ENCODE data around the gene NDUFS7. TPM values are rescaled to one million over a fixed set of nuclear protein-coding genes. Genes with fewer than 3 reads are reported as not detected.
"Not testable (repeated sequence)": the region's sequence is repeated elsewhere in the genome, so short reads cannot be mapped to it uniquely, and the experiment has no call there.

Gene NDUFS7
- total RNA-seq, 3 donors from 2014 or later (not counting 1 experiment from before 2014, with no cell fraction given): 60.8 to 67.9 (median 66.6) TPM

- H3K9me3 ChIP-seq (ENCODE audit: control insufficient read depth, insufficient read depth, low read length): no peaks in the 10 kb centered on the region
- Mint-ChIP-seq H3K9me3 (no peaks in the 10 kb centered on the region), H3K4me1 (peaks cover 36 to 37% of the 10 kb centered on the region in 2 donors), H3K36me3 (peaks cover 5% of the 10 kb centered on the region), H3K27me3 (ENCODE audit: low read depth in 2 of 2) (no peaks in the 10 kb centered on the region), H3K27ac (peak overlapping the region in 1 of 2 donors; percentile 6), H3K4me3 (no peak overlapping the region)
- no peak overlapping the region for H3K27ac ChIP-seq (ENCODE audit: low read length)
- peaks cover 38% of the 10 kb centered on the region for H3K4me1 ChIP-seq (ENCODE audit: control insufficient read depth, insufficient read depth, low read length)
- TF ChIP-seq CTCF (IDR thresholded peaks at IDR 0.05): no peak
- DNase-seq (no peak), ATAC-seq (no peak)
- H3K36me3 ChIP-seq (ENCODE audit: control insufficient read depth, insufficient read depth, low read length): peaks cover 61% of the 10 kb centered on the region
- no peaks in the 10 kb centered on the region for H3K27me3 ChIP-seq (ENCODE audit: control insufficient read depth, insufficient read depth, low read length)
- intact Hi-C loops (cut with micrococcal nuclease): no loop called here
- 97% methylated on average over 20 of the region's 21 CpGs for WGBS (ENCODE audit: insufficient coverage)
- H3K4me3 ChIP-seq (ENCODE audit: low read length): no peak overlapping the region
Observed at GRCh38 chr19:1418951-1419738, 35.4 kb downstream of the NDUFS7 start.

- H3K27ac ChIP-seq (ENCODE audit: low read length); DNase-seq; H3K36me3 Mint-ChIP-seq; H3K27ac Mint-ChIP-seq; H3K27me3 ChIP-seq (ENCODE audit: control insufficient read depth, insufficient read depth, low read length); H3K9me3 ChIP-seq (ENCODE audit: control insufficient read depth, insufficient read depth, low read length); H3K4me3 ChIP-seq (ENCODE audit: low read length); intact Hi-C loops (cut with micrococcal nuclease); H3K27me3 Mint-ChIP-seq (ENCODE audit: low read depth in 2 of 2); H3K9me3 Mint-ChIP-seq; ATAC-seq; H3K4me3 Mint-ChIP-seq: not testable (repeated sequence)
- peaks cover 32 to 34% of the 10 kb centered on the region in 2 donors for H3K4me1 Mint-ChIP-seq
- H3K36me3 ChIP-seq (ENCODE audit: control insufficient read depth, insufficient read depth, low read length): peaks cover 67% of the 10 kb centered on the region
- H3K4me1 ChIP-seq (ENCODE audit: control insufficient read depth, insufficient read depth, low read length): peaks cover 29% of the 10 kb centered on the region
- over 99% methylated on average over 15 of the region's 43 CpGs for WGBS (ENCODE audit: insufficient coverage)
Observed at GRCh38 chr19:1420085-1420484, 36.4 kb downstream of the NDUFS7 start.

GRCh38 chr19:1420590-1420989 is 36.9 kb downstream of the NDUFS7 start:
- peaks cover 27 to 29% of the 10 kb centered on the region in 2 donors for H3K4me1 Mint-ChIP-seq
- WGBS (ENCODE audit: insufficient coverage): 95% methylated on average over 15 of the region's 15 CpGs
- DNase-seq: no peak

More at GRCh38 chr19:1420590-1420989, 36.9 kb downstream of the NDUFS7 start:
- no peak overlapping the region for H3K4me3 ChIP-seq (ENCODE audit: low read length)
- H3K4me3 Mint-ChIP-seq: no peak overlapping the region
- H3K9me3 Mint-ChIP-seq: no peaks in the 10 kb centered on the region
- peaks cover 5% of the 10 kb centered on the region for H3K36me3 Mint-ChIP-seq
- no peaks in the 10 kb centered on the region for H3K9me3 ChIP-seq (ENCODE audit: control insufficient read depth, insufficient read depth, low read length)
- no peak overlapping the region for H3K27ac ChIP-seq (ENCODE audit: low read length)
- no peaks in the 10 kb centered on the region for H3K27me3 Mint-ChIP-seq (ENCODE audit: low read depth in 2 of 2)
- no peak for TF ChIP-seq CTCF (IDR thresholded peaks at IDR 0.05)
- no peaks in the 10 kb centered on the region for H3K27me3 ChIP-seq (ENCODE audit: control insufficient read depth, insufficient read depth, low read length)
- H3K4me1 ChIP-seq (ENCODE audit: control insufficient read depth, insufficient read depth, low read length): peaks cover 24% of the 10 kb centered on the region
- intact Hi-C loops (cut with micrococcal nuclease): no loop called here
- peaks cover 72% of the 10 kb centered on the region for H3K36me3 ChIP-seq (ENCODE audit: control insufficient read depth, insufficient read depth, low read length)
- no peak overlapping the region for H3K27ac Mint-ChIP-seq
- ATAC-seq: no peak

Measured in natural killer cell (primary cell).